Gastrocnemius medialis (tissue), 4 donors: Measurements from ENCODE around the gene MRPL49.

ENCODE experiments used
- CTCF ChIP-seq, 5 experiments: fragments of 450-650 bp in 3 of 5; fragments of 200-600 bp in 2 of 5; sonication (generic) in 2 of 5; IDR thresholded peaks in 4 of 5; conservative IDR thresholded peaks in 1 of 5; 1 replicate in 4 of 5; 2 replicates in 1 of 5; pipeline ENCODE4 v1.5.1; 2016 to 2019; ENCODE audit warnings: antibody characterized with exemption in 5 of 5, mild to moderate bottlenecking in 3 of 5, moderate library complexity in 3 of 5
- POLR2A ChIP-seq, 2 donors: fragments of 450-650 bp; IDR thresholded peaks; one replicate each; pipeline ENCODE4 v1.6.1; 2017; ENCODE audit warnings: antibody characterized with exemption in 2 of 2, mild to moderate bottlenecking in 2 of 2, moderate library complexity in 2 of 2

- TF ChIP-seq POLR2A (IDR thresholded peaks at IDR 0.05) = no peak
- TF ChIP-seq CTCF (IDR thresholded peaks at IDR 0.05 in 4 of 5, conservative IDR thresholded peaks at IDR 0.05 in 1 of 5) = no peak
These were observed 2.5 kb downstream of the MRPL49 start for GRCh38 chr11:65124480-65125196.
